HG02943 (cell line): ENCODE data around the gene S100A10.

Experiments
- ATAC-seq: cut with Tn5 transposase; IDR thresholded peaks from one replicate; pipeline ENCODE4 v1.9.1; 2021; ENCODE audit warnings: mild to moderate bottlenecking, low read depth, moderate library complexity; ENCODE audit not compliant: unreplicated experiment

The S100A10 gene

DNA sequence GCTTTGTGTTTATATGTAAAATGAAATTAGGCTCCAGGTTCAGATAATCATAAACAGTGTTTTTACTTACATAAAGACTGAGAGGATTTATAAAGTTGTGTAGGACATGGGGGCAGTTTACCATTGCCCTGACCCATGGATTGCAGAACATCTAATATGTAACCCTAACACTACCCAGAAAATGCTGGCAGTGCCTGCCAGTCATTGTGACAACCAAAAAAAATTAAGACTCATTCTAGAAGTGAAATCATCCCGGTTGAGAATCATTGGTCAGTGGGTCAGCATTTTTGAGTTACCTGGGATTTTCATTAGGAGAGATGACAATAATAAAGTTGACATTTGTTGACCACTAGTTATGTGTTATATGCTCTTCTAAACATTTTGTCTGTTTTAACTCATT, 53.1 kb downstream of the S100A10 start:
- ATAC-seq, result no peak

- ATAC-seq, result no peak
Measured at GRCh38 chr1:151939779-151940178, 53.9 kb downstream of the S100A10 start.

- ATAC-seq, result no peak
Measured at GRCh38 chr1:151939141-151939540, 54.5 kb downstream of the S100A10 start.

DNA sequence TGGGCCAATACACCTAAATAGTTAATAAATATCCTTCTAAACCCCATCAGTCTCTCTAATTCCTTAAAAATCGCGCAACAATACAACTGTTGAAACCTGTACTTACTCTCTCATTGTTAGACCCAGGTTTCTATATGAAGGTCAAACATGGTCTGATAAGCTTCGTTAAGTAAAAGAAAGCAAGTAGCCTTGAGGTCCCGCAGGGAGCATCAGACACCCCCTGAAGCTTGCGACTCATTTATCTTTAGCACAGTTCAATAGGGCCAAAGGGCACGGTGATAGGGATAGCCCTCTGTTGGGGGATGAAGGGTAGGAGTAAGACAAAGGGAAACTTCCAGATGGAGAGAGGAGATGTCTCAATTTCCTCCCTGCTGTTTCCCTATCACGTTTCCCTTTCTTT, 57.0 kb downstream of the S100A10 start:
- no peak for ATAC-seq

DNA sequence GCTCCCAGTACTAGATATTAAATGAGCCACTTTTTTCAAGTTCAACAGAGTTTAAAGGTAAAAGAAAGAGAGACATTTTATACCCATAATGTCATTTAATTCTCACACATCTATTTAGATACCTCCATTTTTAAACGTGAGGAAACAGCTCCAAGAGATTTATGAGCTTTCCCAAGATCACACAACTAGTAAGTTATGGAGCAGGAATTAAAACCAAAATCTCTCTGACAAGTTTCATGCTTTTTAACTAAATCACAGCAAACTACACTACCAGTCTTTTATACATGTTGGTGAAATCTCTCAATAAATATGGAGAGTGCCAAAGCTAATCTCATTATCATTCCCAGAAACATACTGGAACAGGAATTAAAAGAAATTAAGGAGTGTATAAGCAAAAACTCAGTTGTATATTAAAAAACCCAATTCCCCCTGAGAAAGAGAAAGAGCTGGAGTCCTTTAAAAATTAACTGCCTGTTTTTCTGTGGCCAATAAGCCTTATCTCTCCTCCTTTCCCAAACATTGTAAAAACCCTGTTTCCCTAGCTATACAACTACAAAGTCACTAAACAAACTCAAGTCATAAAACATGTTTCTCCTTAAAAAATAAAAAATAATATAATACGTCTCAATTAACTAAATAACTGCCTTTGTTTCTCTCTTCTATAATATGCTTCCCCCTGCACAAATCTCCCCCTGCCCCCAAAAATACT, 57.6 kb downstream of the S100A10 start:
- no peak for ATAC-seq

DNA sequence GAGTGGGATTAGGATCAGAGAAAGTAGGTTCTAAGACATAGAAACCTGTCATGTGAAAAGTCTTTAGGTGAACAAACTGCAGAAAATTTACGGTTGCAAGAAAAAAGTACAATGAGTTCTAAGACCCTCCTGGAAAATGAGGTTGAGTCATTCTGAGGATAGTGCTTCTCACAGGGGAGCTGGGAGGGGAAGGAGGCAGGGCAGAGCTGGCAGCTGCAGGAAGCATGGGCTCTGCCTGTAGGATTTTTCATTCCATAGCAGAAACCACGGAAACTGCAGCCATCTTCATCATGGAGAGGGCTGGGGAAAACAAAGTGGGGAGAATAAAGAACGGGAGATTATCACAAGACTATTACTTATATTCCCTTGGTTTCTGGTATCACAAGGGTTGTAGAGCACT, 58.5 kb downstream of the S100A10 start:
- ATAC-seq, result no peak

- no peak for ATAC-seq
Measured at GRCh38 chr1:151934048-151934493, 59.6 kb downstream of the S100A10 start.
